ENCODE results near the gene WSCD2.
A peak's percentile ranks its signal among the peaks of the same experiment; 100 is the strongest.

The WSCD2 gene

GRCh38 chr12:108207791-108208730 is 79.0 kb downstream of the WSCD2 start:
- DNase-seq (ENCODE audit: low read depth), result no peak
- TF ChIP-seq, protein P1, sequence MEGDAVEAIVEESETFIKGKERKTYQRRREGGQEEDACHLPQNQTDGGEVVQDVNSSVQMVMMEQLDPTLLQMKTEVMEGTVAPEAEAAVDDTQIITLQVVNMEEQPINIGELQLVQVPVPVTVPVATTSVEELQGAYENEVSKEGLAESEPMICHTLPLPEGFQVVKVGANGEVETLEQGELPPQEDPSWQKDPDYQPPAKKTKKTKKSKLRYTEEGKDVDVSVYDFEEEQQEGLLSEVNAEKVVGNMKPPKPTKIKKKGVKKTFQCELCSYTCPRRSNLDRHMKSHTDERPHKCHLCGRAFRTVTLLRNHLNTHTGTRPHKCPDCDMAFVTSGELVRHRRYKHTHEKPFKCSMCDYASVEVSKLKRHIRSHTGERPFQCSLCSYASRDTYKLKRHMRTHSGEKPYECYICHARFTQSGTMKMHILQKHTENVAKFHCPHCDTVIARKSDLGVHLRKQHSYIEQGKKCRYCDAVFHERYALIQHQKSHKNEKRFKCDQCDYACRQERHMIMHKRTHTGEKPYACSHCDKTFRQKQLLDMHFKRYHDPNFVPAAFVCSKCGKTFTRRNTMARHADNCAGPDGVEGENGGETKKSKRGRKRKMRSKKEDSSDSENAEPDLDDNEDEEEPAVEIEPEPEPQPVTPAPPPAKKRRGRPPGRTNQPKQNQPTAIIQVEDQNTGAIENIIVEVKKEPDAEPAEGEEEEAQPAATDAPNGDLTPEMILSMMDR (conservative IDR thresholded peaks at IDR 0.05; ENCODE audit: low read depth, low read length), result no peak
- H3K4me3 ChIP-seq (ENCODE audit: low read depth, low read length), result no peak overlapping the region

GRCh38 chr12:108210001-108210400 is 80.9 kb downstream of the WSCD2 start:
- no peak overlapping the region for H3K4me3 ChIP-seq (ENCODE audit: low read depth, low read length)
- DNase-seq (ENCODE audit: low read depth), result no peak
- TF ChIP-seq, protein P1 (conservative IDR thresholded peaks at IDR 0.05; ENCODE audit: low read depth, low read length), result no peak

DNA sequence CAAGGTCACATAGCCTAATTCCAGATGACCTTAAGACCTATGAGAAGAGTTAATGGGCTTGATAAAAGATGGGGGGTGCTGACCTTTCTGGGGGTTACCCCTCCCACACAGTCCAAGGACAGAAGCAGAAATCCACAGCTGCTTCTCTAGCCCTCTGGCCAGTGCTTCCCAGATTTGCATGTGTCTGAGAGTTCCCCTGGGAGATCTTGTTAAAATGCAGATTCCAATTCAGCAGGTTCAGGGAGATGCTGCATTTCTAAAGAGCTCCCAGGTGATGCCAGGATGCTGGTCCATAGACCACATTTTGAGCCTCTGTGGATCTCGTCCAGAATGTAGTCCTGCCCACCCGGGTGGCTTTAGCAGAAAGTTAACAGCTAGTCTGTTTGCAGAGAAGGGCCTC is 82.1 kb downstream of the WSCD2 start:
- no peak for DNase-seq (ENCODE audit: low read depth)
- TF ChIP-seq, protein P1 (conservative IDR thresholded peaks at IDR 0.05; ENCODE audit: low read depth, low read length), result no peak
- H3K4me3 ChIP-seq (ENCODE audit: low read depth, low read length), result no peak overlapping the region

- no peak overlapping the region for H3K4me3 ChIP-seq (ENCODE audit: low read depth, low read length)
- no peak for DNase-seq (ENCODE audit: low read depth)
- TF ChIP-seq, protein P1 (conservative IDR thresholded peaks at IDR 0.05; ENCODE audit: low read depth, low read length), result no peak
These were observed 84.9 kb downstream of the WSCD2 start for GRCh38 chr12:108213871-108214445.

DNA sequence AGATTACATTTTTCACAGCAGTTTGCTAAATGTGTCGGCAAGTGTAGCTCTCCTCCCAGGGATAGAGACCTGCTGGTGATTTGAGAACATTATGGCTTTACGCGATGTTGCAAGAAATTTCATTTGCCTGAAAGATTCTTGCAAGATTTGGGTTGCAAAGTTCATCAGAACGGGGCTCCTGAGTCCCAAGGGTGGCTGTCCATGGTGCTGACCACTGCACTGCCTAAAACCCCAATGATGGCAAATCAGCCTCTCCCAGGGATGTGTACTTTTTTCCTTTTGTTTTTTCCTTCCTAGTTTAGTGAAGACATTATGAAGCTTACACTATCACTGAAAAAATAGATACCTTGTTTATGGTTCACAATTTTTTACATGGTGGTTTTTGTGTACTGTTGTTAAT is 85.4 kb downstream of the WSCD2 start:
- DNase-seq (ENCODE audit: low read depth), result peak; percentile 43
- H3K4me3 ChIP-seq (ENCODE audit: low read depth, low read length), result no peak overlapping the region
- TF ChIP-seq, protein P1 (conservative IDR thresholded peaks at IDR 0.05; ENCODE audit: low read depth, low read length), result no peak

DNA sequence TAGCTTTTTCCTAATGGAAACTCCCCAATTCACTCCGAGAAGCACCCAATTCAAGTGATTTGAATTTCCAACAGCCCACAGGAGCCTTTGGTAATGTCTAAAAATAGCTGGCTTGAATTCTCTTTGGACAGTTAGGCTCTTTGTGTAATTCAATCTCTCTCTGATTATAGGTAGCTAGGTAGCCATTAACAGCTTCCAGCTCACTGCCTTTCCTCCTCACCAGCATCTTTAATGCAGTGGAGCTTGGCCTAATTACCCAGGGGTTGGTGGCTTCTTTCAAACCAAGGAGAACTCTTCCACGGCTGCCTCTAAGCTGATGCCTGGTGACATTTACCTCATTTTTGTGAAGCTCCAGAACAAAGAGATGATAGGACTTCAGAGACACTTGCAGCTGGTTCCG is 86.4 kb downstream of the WSCD2 start:
- no peak overlapping the region for H3K4me3 ChIP-seq (ENCODE audit: low read depth, low read length)
- DNase-seq (ENCODE audit: low read depth), result no peak
- TF ChIP-seq, protein P1 (conservative IDR thresholded peaks at IDR 0.05; ENCODE audit: low read depth, low read length), result no peak

Measured in choroid plexus epithelial cell (primary cell).